GM18511 (cell line): ENCODE results near the gene YWHAG.

Source experiments
- ATAC-seq: cut with Tn5 transposase; IDR thresholded peaks from one replicate; pipeline ENCODE4 v1.9.1; 2021; ENCODE audit warnings: mild to moderate bottlenecking, moderate library complexity; ENCODE audit not compliant: unreplicated experiment

Gene YWHAG

DNA sequence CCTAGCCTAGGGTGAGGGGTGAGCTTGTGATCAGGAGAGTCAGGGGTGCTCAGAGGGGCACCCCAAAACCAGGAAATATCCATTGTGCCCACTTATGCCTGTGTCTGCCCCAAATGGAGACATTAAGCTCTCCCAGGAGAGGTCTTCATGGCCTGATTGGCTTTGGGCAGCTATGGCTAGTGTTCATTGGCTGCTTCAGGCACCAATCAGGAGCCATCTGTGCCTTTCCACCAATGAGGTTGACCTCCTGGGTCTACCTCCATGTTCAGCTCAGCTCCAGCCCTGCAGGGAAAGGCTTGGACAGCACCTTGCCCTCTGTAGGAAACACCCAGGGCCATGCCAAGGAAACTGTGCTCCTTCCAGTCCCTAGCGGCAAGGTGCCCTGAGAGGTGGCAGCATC lies 80.3 kb downstream of the YWHAG start:
- no peak for ATAC-seq
